ENCODE results near the gene POLD3.

DNA sequence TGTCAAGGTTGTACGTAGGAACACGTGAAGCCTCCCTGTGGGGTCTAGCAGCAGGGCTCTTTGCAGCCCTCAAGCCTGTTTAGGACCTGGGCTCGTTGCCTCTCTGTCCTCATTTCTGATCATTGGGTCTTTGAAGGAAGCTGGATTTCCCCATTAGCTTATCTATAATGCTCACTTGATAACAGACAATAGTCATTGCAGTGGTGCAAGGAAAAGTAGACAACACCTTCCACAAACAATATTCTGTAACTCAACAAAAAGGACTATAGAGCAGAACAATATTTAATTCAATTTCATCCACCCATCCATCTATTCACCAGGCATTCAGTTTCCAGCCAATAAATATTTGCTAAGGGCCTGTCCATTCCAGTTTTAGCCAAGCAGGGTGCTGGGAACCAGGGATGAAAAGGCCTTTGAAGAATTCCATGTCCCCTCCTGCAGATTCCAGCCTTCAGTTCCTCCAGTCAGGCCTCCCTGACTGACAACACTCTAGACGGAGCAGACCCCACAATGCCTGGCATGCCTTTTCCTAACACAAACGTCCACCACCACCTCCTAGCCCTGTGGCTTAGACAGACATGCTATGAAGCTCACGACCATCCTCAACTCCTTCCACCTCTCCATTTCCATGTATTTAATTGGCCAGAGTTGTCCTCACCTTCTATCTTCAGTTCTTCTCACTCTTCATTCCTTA, 12.7 kb upstream of the POLD3 start:
- TF ChIP-seq, protein P1, sequence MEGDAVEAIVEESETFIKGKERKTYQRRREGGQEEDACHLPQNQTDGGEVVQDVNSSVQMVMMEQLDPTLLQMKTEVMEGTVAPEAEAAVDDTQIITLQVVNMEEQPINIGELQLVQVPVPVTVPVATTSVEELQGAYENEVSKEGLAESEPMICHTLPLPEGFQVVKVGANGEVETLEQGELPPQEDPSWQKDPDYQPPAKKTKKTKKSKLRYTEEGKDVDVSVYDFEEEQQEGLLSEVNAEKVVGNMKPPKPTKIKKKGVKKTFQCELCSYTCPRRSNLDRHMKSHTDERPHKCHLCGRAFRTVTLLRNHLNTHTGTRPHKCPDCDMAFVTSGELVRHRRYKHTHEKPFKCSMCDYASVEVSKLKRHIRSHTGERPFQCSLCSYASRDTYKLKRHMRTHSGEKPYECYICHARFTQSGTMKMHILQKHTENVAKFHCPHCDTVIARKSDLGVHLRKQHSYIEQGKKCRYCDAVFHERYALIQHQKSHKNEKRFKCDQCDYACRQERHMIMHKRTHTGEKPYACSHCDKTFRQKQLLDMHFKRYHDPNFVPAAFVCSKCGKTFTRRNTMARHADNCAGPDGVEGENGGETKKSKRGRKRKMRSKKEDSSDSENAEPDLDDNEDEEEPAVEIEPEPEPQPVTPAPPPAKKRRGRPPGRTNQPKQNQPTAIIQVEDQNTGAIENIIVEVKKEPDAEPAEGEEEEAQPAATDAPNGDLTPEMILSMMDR (IDR thresholded peaks at IDR 0.05), result no peak
- no peak for TF ChIP-seq POLR2AphosphoS5 (IDR thresholded peaks at IDR 0.05)
- TF ChIP-seq POLR2A (IDR thresholded peaks at IDR 0.05), result no peak
- no peak for TF ChIP-seq EP300 (IDR thresholded peaks at IDR 0.05)

Measured in gastroesophageal sphincter (tissue), 3 donors.